ENCODE data around the gene INS.
A peak's percentile ranks its signal among the peaks of the same experiment; 100 is the strongest.

Gene INS

DNA sequence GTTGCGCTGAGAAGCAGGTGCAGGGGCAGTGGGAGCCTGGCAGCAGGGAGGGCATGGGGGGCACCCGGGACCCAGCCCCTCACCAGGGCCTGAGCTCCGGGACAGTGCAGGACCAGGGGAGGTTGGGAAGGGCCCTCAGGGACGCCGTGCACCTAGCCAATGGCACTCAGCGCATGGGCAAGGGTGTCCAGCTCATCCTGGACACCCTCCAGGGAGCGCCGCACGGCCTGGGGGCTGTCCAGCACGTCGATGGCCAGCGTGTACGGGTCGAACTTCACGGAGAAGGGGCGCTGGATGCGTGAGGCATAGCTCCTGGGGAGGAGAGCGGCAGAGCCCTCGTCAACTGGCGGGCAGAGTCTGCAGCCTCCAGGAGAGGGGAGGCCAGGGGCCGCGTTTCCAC lies 3.1 kb upstream of the INS start:
- no peak for DNase-seq

DNA sequence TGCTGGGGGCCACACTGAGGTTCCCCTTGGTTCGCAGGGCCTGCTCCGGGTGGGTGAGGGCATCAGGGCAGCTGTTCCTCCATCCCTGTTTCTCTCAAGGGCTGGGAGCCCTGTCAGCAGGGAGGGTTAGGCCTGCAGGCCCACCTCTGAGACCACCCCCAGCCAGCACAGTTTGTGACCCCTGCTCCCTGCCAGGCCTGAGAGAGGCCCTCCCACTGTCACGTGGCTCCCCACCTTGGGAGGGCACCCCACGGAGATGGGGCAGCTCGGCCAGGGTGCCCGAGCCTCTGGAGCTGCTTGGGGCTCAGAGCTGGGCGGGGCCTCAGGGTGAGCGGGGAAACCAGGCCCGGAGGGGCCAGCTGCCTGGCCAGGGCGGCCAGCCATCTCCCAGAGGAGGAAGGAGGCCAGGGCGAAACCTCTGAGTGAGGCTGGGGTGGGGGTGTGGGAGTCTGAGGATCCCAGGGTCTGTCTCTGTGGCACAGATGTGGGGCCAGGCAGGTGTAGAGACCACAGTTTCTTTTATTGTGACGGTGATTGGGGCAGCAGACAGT lies 2.5 kb upstream of the INS start:
- DNase-seq: no peak

DNA sequence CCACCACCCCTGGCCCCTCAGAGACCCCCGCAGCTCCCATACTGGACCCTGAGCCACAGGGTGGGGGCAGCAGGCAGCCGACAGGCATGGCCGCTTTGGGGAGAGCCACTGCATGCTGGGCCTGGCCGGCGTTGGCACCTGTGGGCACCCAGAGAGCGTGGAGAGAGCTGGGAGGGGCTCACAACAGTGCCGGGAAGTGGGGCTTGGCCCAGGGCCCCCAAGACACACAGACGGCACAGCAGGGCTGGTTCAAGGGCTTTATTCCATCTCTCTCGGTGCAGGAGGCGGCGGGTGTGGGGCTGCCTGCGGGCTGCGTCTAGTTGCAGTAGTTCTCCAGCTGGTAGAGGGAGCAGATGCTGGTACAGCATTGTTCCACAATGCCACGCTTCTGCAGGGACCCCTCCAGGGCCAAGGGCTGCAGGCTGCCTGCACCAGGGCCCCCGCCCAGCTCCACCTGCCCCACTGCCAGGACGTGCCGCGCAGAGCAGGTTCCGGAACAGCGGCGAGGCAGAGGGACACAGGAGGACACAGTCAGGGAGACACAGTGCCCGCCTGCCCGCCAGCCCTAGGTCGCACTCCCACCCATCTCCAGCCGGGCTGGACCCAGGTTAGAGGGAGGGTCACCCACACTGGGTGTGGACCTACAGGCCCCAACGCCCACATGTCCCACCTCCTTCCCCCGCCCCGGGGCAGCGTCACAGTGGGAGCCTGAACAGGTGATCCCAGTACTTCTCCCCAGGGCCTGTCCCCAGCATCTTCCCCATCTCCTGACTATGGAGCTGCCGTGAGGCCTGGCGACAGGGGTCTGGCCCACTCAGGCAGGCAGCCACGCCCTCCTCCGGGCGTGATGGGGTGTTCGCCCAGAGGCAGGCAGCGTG lies 1.2 kb downstream of the INS start:
- DNase-seq: no peak

DNA sequence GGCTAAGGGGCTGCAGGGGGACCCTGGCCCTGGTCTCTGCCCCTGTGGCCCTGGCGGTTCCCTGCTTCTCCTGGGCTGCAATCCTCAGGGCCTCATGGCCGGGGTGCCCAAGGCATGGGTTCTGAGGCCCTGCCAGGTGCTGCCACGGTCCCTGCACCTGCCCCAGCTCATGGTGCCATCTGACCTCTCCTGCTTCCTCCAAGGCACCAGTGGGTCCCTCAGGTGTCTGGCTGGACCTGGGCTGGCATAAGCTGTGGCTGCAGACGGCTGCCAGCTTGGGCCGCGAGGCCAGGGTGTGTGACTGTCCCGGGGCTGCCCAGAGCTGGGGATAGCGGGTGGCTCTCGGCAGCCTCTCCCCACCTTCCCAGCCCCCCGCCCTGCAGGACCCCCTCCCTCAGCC lies 2.0 kb downstream of the INS start:
- DNase-seq: no peak

DNA sequence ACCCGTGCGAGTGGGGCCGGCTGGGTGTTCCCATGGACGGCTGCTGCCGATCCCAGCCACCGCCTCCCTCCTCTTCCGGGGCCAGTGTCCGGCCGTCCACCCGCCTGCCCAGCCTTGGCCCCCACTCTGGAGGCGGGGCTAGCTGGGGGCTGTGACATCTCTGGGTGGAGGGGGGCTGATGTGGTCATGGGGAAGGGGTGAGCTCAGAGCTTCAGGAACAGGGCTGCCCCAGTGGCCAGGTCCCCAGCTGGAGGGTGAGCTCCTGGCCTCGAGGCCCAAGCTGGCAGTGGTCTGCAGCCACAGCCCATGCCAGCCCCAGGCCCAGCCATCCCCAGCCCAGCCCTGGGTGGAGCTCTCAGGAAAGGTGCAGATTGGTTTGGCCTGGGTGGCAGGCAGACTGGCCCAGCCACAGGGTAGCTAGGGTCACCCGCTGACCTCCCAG lies 2.7 kb downstream of the INS start:
- DNase-seq: no peak

DNA sequence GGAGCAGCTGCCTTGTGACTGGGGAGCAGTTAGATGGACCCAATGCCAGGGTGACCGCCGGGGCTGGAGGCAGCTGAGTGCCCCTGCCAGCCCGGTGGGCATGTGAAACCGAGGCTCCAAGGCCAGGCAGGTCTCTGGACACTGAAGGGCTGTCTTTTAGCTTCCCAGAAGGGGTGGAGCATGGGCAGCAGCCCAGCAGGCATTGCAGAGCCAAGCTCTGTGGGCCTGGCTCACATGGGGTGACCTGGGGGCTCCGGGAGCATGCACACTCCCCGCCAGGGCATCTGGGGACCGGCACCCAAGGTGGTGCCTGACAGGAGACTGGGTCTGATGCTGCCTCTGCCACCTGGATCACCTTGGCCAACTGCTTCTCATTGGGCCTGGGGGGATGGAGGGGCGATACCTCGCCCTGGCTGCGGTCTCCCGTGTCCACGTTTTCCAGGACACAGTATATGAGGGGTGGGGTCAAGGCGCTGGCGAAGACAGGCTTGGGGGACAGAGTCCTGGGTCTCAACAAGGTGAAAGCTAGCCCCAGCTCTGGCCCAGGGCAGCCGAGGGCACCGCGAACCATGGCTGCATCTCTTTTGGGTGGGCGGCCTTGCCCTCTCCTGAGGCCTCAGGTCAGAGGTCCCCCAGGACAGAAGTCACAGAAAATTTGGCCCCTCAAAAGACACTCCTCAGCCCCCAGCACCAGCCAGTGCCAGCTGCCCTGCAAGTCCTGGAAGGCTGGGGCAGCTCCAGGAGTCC lies 3.5 kb downstream of the INS start:
- no peak for DNase-seq

DNA sequence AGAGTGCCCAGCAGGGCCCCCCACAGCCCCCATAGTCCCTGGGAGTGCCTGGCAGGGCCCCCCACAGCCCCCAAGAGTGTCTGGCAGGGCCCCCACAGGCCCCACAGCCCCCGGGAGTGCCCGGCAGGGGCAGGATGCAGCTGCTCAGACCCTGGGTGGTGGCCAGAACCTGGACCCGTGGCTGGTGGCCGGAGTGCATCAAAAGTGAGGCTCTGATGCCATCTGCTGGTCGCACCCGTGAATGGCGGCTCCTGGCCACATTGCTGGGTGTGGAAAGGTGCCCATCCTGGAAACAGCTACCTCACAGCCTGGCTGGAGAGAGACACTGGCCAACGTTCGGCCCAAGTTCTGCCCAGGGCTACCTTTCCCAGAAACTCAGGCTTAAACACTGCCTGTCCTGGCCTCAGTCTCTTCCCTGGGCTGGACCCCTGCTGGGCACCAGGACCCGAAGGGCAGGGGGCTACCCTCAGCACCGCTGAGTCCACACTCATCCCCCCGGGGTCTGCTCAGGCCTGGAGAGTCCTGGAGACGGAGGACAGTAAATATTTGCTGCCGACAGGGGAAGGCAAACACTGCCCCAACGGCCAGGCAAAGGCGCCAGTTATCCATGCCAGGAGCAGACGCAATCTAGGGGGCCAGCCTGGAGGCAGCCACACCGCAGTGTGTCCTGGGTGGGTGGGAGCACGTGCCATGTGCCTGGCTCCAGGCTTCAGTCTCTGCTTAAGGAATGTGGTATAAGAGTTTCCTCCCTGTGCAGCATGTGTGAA lies 4.4 kb downstream of the INS start:
- DNase-seq: peak; percentile 87

DNA sequence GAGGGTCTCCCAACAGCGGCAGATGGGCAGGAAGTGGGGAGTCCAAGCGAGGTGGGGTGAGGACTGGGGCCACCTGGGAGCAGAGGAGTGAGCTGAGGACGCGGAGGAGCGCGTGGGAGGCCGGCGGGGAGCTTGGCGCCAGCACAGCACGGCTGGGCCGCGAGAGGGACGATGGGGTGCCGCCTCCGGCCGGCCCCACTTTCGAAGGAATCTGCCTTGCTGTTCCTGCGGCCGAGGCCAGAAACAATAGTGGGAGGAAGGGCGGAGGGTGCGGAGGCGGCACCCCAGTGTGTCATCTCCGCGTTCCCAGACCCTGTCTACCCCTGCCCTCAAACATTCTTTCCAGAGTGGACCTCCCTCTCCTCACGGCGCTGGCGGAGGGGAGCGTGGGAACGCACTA lies 5.5 kb downstream of the INS start:
- DNase-seq: no peak

DNA sequence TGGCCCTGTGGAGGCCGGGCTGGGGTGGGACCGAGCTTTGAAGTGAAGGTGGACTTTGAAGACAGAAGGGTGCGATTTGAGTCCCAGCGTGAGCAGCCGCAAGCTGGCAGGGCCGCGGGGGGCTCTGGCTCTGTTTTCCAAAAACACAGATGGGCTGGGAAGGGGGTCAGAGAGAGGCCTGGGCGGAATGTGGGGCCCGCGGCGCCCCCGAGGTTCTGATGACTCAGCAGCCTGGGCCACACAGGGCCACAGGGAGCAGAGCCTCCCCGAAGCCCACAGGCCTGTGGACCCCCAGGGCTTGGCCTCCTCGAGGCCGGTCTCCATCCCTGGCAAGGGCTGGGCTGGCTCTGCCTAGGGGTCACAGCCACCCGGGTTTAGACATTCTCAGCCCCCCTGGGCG lies 6.1 kb downstream of the INS start:
- DNase-seq: no peak

DNA sequence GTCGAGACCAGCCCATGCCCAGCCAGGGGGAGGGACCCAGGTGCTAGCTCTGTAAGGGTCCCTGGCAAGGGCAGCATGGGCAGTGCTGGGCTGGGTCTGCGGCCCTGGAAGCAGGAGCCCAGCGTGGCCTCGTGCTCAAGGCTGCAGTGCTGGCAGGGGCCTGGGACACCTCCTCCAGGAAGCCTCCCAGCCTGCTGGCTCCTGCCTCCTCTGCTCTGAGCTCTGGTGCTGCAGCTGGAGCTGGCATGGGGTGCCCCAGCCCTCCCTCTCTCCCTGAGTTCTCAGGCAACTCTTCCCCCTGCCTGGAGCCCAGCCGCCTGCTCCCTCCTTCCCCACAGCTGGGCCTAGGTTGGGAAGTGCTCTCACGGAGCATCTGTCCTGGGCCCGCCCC lies 6.8 kb downstream of the INS start:
- no peak for DNase-seq

DNA sequence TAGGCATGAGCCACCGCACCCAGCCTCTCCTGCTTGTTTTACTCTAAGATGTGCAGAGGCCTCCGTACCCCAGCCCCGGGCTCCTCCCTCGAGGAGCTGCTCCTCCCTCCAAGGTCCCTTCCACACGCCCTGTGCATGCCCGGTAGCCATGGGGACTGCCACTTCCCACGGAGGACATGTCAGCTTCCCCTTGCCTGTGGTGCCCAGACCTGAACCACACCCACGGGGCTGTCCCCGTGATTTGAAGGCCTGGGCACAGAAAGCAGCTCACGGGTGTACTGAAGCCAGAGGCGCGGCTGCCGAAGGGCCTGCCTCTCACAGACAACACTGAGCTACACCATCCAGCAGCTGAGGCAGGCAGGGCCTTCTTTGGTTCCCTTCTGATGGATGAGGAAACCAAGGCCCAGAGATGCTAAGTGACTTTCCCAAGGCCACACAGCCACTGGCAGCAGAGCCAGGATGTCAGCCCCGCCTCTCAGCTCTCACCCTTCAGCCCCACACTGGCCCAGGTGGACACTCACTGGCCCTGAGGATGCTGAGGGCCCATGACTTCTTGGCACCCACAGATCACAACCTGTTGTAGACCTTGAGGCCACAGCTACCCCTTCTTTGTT lies 7.3 kb downstream of the INS start:
- DNase-seq: no peak

DNA sequence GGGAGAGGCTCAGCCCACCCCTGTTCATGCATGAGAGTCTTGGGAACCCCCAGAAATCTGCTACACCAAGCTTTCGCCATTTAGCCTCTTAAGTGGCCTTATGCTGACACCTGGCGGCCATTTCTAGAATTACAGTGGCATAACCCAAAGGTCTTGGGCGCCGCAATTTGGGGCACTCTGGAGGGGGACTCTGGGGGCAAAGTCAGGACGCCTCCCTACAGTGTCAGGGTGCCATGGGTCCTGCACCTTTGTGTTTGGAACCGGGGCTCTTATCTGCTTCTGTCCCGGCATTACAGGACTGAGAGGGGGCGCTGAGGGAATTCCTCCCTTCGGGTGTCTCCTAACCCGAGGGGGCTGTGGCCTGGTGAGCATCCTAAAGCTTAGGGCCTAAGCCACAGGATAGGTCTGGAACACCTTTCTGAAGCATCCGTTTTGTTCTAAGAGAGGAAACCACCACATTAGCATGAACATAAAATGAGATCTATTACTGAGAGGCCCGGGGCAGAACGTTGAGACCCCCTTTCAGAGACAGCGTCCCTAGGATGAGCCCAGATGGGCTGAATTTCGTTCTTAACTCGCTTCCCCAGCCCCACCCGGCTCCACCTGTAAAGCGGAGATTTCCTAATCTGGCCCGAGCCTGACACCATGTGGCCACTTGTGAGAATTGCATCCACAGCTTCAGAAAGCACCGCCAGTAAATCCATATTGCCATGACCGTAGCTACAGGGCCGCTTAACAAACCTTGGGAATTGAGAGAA lies 9.3 kb downstream of the INS start:
- DNase-seq: peak; percentile 89

DNA sequence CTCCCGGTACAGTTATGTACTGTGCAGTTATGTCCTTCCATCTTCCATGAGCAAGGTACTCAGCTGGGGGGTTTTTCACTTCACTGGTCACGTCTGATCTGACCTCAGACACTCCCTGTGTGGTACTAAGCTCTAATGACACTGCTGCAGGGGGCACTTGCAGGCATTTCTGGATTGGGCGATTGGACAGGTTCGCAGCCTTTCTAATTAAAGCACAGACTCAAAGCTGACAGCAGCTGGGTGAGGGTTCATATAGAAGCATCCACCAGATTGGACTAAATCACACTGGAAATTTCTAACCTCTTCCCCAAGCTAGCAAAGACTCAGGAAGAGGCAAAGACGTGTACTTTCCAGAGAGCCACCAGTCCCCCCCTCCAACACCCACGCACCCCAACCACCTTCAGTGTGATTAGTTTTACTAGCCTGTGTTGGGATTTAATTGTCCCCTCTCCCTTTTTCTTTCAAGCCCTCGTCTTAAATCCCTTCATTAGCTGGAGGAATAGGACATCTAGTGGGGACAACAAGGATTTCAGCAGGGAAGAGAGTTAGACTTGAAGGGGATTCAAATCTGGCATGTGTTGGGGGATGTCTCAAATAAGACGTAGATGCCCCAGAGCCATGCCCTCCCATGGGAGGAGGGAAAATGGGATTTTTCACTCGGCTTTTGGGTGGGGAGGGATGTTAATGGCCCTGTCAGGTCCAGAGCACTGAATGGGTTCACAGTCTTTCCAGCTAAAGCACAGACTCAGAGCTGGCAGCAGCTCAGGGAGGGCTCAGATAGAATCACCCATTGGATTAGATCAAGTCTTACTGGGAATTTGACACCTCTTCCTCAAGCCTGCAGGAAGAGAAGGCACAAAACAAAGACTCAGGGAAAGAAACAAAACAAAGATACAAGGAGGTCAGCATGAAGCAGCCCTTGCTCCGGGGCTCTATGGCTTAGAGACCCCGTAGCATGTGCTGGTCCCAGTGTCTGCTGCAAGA lies 10.9 kb downstream of the INS start:
- DNase-seq: no peak

DNA sequence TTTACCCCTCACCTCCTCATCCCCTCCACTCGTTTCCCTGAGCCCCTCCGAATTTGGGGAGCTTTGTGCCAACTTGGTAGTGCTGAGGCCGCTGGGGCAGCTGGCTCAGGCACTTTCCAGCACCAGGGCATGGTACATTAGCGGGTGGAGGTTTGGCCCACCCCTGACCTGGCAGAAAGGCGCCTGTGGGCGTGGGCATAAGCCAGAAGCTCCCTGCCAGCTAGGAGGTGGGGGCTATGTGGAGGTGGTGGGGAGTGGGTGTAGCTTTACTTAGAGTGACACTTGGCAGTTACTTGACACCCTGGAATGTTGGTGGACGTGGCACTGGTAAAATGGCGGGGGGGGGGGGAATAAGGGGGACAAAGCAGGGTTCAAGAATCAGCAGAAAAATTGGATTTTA lies 11.5 kb downstream of the INS start:
- no peak for DNase-seq

DNA sequence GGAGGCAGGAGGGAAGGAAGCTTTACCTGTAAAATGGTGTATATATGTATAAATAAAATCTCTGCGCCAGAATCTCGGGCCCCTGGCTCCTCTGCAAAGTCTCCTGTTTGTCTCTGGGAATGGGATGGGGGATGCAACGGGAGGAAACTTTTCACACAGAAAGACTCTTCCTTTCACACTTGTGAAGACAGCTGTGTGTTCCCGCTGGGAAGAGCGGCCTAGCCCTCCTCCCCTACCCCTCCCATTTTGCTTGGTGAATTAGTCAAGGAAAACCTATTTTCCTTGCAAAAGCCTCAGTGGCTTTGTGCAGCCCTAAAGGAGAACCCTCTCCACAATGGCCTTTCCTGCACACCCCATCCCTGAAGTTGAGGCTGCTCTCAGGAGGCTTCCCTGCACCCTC lies 12.4 kb downstream of the INS start:
- DNase-seq: no peak

DNA sequence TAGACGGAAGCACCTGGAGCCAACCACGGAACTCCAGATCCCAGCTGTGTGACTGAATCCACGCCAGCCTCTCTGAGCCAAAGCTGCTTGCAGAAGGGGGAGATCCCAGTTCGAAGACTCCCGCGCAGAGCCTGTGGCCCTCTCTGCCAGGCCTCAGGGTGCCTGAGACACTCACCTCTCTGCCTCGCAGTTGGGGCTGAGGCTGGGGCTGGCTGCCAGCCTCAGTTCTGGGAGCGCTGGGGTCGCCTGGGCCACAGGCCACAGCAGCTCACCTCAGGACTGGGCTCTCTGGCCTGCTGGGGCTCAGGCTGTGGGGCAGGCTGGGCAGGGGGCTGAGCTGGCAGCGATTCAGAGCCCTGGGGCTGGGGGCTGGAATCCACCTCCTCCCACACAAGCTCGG lies 13.6 kb downstream of the INS start:
- no peak for DNase-seq

DNA sequence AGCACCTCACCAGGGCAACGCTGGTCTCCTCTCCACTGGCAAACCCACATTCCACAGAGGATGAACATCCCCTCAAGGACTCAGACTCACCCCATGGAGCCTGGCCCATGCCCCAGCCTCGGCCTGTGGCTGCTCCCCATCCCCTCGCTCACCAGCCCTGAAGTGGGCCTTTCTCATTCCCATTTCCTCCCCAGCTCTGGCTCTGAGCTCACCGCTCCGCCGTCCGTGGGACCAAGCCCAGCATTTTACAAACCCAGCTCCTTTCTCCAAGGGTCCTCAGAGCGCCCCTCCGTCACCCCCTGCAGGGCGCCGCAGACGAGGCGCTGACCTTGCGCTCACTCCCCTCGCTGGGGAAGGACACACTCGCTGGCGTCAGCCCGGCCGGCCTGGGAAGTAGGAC lies 15.0 kb downstream of the INS start:
- no peak for DNase-seq

DNA sequence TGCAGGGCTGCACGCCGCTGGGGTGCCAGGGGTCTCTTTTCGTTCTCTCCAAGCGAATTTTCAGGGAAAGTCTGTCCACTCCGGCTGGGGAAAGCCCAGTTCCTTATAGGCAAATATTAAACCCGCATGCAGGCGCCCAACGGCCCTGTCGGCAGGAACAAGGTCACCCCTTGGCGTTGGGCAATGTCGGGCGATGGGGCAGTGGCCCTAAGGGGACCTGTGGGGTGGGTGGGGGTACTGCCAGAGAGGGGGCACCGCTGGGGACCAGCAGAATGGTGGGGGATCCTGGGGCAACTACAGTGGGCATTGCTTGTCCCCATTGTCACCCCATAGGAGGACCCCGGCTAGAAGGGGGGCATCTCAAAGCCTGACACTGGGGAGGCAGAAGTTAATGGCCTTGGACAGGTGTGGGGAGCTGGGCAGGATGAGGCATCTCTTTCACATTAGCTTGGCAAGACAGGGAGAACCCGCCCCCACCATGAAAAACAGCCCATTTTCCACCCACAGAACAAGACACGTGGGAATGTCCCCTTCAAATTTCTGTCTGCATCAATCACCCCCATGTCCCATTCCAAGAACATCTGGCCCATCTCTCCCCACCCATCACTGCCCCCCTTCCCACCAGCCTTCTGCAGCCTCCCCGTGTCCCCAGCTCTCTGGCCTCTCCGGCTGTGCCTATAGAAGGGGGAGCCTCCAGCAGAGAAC lies 16.3 kb downstream of the INS start:
- no peak for DNase-seq

DNA sequence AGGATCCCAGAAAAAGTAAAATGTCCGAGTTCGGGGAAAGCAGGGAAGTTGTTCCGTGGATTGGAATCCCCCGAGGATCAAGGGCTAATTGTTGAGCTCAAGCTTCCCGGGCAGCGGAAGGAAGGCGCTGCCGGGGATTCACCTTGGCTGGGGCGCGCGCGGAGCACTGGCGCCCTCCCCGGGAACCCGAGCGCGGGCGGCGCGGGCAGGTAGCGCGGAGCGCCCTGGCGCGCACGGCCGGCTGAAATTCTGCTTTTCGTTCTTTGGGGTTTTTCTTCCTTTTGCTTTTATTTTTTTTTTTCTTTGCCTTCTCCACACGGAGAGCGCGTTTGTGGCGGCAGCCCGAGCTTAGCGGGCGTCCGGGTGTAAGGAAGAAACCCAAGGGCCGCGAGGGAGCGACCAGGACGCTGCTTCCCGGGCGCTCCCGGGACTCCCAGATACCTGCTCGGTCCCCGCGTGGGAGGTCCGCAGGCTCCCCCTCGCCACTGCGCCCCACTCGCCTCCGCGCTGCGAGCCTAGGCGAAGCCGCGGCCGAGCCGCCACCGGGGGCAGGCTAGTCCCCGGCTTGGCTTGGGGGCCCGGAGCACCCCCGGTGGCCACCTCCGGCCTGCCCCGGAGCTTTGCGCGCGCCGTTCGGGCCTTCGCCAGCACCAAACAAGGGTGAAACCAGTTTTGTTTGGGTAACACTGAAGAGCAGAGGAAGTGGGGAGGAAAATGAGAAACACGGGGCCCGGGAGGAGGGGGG lies 17.0 kb downstream of the INS start:
- no peak for DNase-seq

DNA sequence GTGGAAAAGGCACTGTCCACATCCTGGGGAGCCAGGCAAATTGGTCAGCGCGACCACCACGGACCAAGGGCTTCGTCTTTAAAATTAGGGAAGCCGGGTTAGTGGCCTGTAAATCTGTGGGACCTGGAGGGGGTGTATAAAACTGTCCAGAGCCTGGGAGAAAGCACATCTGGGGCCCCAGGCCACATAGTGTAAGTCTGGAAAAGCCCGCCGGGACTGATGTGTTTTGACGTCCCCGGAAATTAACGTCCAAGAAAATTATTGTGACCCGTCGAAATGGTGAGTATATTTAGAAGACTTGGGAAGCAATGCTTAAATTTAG lies 17.6 kb downstream of the INS start:
- no peak for DNase-seq
